Right lung (tissue), 5 donors: Measurements from ENCODE around the gene CNDP2. TPM values are rescaled to one million over a fixed set of nuclear protein-coding genes. Genes with fewer than 3 reads are reported as not detected.
"Not testable (repeated sequence)": the region's sequence is repeated elsewhere in the genome, so short reads cannot be mapped to it uniquely, and the experiment has no call there.

Experiments used
- DNase-seq, 2 donors: peaks; one replicate each; pipeline ENCODE4 v3.0.0-alpha.2; 2013
- polyA plus RNA-seq, 5 donors: library from polyadenylated mRNA; unstranded; fragments of 120-200 nt; gene quantifications; one replicate each; pipeline versions ENCODE4 v1.2.1 to v1.2.3, GENCODE V29; 2013; ENCODE audit warnings: inconsistent platforms in 1 of 5, low replicate concordance in 1 of 5; ENCODE audit not compliant: insufficient read length in 5 of 5, insufficient read depth in 1 of 5

CNDP2 gene
- polyA plus RNA-seq, 5 donors, result 99.8 to 121 (median 107) TPM

GRCh38 chr18:74515620-74516231 lies 19.6 kb downstream of the CNDP2 start:
- DNase-seq, result no peak

DNA sequence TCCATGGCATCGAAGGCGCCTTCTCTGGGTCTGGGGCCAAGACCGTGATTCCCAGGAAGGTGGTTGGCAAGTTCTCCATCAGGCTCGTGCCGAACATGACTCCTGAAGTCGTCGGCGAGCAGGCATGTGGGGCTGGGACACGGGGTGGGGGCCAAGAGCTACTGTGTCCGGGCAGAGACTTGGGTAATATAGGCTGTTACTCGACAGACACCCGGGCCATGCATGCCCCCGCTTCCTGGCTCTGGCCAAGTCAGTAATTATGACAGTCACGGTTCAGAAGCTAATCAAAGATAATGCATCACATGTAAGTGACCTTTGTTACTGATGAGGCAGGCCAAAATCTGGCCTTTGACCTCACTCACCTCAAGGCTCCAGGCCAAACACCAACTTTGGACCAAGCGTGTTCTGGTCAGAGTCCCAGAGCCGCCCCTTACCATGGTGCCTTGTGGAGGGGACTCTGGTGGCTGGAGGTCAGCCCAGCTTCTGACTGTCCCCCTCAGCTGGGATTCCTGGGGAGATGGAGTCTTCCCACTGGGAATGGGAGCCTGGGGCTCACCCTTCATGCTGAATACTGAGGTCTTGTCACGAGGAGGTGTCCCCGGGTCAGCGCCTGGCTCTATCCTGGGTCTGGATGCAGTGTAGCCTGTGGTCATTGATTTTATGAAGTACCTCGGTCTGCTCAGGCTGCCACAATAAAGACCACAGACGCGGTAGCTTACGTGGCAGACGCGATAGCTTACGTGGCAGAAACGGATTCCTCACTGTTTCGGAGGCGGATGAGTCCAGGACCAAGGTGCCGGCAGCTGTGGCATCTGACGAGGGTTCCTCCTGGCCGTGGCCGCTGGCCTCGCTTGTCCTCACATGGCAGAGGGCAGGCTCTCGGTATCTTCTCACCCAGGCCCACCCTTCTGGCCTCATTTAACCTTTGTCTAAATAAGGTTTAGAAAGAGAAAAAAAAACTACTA lies 20.4 kb downstream of the CNDP2 start:
- no peak for DNase-seq

- no peak for DNase-seq
These were observed 21.1 kb downstream of the CNDP2 start for GRCh38 chr18:74517236-74517630.

DNA sequence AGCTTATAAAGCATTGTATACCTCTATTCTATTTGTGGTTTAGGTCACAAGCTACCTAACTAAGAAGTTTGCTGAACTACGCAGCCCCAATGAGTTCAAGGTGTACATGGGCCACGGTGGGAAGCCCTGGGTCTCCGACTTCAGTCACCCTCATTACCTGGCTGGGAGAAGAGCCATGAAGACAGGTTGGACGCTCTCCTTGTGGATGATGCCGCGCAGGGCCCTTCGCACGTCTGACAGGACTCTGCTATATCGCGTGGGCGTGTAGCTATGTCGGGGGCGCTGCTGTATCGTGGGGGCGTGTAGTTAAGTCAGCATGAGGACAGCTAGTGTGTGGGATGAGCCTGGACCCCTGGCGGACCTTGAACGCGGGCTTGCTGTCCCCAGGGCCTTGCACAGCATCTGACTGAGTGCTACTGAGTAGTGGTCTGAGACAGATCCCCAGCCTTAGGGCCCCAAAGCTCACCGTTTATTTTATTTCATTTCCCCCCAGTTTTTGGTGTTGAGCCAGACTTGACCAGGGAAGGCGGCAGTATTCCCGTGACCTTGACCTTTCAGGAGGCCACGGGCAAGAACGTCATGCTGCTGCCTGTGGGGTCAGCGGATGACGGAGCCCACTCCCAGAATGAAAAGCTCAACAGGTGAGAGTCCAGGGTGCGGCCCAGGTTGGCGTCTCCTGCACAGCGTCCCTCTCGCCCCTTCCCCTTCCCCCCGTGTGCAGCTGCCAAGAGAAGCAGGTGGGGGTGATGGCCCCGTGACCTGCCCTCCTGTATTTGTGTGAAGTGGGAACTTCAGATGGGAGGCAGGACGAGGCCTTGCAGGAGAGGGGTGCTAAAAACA lies 22.5 kb downstream of the CNDP2 start:
- no peak for DNase-seq

- DNase-seq, result no peak
These were observed 23.3 kb downstream of the CNDP2 start for GRCh38 chr18:74519320-74520095.

- no peak for DNase-seq
These were observed 24.1 kb downstream of the CNDP2 start for GRCh38 chr18:74520096-74520833.

DNA sequence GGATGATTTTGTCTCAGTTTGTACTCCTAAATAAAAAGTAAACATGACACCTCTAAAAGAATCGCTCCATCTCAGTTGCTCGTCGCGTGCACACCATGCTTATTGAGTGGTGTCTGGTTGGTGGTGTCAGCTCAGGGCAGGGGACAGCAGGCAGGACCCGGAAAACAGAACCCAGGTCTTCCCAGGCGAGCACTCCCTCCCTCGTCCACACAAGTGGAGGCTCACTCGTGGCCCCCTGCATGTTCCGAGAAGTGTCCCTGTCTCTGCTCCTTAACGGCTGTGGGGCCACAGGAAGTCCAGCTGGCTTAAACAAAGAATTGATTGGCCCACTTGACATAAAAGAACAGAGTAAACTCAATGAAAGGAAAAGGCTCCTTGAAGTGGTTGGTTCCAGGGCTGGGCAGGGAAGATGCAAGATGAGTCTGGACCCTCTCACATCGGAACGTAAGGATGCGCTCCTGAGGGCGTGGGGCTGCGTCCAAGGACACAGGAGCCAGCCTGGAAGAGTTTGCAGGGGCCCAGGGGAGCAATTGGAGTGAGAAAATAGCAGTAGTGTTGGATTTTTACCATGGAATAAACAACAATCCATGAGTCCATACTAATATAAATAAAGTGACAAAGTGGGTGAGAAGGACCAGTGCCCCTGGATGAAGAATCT lies 25.0 kb downstream of the CNDP2 start:
- no peak for DNase-seq

DNA sequence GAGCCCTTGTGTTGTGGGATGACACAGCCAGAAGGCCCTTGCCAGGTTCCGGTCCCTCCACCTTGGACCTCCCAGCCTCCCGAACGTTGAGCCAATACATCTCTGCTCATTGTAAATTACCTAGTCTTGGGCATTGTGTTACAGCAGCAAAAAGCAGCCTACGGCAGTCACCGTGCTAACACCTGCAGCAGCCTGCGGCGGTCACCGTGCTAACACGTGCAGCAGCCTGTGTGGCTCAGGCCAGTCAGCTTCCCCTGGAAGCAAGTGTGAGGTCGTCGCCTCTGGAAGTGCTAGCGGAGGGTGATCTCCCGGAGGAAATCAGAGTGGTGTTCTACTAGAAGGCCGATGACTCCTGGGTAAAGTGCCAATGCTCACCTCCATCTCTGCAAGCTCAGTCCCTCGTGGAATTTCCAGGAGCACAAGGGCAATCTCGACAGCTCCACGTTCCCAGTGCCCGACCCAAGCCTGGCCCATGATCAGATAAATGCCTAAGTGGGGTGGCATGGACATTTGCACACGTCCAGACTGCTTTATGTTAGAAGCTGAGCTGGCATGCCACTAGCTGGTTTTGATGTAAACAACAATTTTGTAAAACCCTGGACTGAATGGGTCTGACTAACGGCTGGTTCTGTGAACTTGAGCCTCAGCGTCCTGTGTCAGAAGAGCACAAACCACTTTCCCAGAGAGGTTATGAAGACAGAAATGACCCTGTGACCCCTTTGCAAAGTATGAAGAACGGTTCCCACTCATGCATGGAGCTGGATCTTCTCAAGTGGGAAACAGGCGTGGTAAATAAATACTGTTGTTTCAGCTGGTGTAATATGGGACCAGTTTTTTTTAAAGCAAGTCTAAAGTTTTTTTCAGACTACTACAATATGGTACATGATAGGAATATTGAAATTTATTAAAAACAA lies 26.7 kb downstream of the CNDP2 start:
- DNase-seq, result no peak

- DNase-seq, result no peak
These were observed 27.9 kb downstream of the CNDP2 start for GRCh38 chr18:74524097-74524496.

GRCh38 chr18:74524915-74525314 lies 28.8 kb downstream of the CNDP2 start:
- not testable (repeated sequence) for DNase-seq

DNA sequence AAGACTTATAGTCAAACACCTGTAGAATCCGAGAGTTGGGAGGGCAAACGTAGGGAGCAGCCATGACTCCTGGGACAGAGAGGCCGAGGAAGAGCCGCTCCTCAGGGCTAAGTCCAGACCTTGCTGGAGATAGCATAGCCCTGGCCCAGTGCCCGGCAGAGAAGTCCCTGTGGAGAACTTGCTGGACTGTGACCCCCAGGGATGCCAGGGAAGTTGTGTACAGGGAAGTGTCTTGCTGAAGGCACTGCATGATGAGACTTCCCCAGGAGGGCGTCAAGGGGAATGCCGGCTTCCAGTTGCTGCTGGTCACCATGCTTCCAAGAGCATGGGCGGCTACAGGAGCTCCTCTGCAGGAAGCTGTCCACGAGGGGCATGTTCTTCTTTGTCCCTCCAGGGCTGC lies 29.6 kb downstream of the CNDP2 start:
- no peak for DNase-seq

DNA sequence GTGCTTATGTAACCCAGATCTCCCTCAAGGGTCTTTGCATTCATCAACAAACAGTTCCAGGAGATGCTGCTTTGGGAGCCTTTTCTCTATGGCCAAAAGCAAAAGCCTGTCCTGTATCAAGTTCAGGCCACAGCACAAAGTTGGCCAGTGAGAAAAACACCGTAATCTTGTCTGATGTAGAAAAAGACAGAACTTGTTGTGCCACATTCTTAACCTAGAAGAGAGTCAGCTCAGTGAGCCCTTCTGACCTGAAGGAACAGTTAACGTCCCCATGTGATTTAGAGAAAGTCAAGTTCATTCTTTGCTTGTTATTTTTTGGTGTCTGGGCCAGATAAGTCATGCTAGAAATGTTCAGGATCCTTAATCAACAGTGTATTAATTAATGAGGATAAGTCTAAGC lies 30.3 kb downstream of the CNDP2 start:
- DNase-seq, result no peak

GRCh38 chr18:74528478-74528877 lies 32.3 kb downstream of the CNDP2 start:
- DNase-seq, result no peak

DNA sequence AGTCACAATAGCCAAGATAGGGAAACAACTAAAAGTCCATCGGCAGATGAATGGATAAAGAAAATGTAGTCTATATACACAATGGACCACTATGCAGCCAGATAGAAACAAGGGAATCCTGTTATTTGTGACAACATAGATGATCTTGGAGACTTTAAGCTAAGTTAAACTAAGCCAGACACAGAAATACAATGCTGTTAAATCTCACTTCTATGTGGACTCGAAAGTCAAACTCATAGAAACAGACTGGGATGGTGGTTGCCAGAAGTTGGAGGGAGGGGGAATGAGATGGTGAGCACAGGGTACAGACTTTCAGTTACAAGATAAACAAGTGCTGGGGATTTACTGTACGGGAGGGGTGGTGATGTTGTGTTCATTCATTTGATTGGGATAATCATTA lies 32.8 kb downstream of the CNDP2 start:
- no peak for DNase-seq

GRCh38 chr18:74529378-74529777 lies 33.2 kb downstream of the CNDP2 start:
- no peak for DNase-seq

GRCh38 chr18:74529811-74530583 lies 33.8 kb downstream of the CNDP2 start:
- no peak for DNase-seq

GRCh38 chr18:74530584-74530862 lies 34.4 kb downstream of the CNDP2 start:
- DNase-seq, result no peak

DNA sequence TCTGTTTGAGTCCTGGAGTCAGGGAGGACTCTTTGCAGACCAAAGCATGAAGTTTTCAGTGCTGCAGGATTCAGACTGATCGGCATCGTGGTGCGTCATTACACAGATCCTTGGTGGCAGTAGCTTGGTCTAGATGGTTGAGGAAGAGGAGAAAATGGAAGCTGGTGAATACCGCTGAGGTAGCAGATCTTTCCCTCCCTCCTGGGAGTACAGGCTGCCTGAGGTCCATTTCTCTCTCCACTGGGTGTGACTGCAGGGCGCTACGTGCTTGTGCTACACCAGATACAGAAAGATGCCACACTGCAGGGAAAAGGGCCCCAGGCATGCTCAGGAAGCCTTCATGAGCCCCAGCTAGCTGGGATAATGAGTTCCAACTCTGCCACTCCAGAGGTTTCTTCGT lies 34.9 kb downstream of the CNDP2 start:
- DNase-seq, result no peak
